Measurements from ENCODE around the gene IL1A.

Gene IL1A

DNA sequence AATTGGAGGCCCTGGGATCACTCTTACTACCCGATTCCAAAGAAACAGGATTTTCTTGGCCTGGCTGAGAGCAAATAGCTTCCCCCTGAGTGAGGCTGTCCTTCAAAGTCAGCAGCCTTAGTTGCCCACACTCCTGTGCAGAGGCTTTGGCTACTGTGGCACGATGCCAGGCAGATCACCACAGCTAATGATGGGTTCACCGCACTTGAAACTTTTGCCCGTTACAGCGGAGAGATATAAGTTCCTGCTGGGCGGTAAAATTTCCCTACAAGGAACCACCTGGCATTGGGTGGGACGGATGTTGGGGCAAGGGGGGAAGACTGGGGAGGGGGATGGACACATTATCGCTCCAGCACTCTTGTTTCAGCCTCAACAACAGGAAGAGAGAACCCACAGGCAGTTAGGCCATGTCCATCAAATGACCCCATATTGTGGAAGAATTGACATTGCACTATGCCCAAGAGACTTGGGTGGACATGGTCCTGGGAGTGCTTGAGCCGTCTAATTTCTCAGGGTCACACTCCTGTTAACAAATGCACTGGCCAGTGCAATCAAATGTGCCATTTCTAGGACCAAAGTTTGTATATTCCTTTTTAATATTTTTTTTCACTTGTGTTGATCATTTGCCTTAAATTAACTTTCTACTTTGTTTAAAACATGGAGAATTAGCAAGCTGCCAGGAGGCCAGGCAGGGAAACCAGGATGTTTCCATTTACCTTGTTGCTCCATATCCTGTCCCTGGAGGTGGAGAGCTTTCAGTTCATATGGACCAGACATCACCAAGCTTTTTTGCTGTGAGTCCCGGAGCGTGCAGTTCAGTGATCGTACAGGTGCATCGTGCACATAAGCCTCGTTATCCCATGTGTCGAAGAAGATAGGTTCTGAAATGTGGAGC is 47.9 kb upstream of the IL1A start:
- ATAC-seq (ENCODE audit: low read depth) (no peak), DNase-seq (ENCODE audit: low spot score) (no peak)
- Histone ChIP-seq H3K27me3 (ENCODE audit: insufficient read depth, poor library complexity, severe bottlenecking) (no peaks in the 10 kb centered on the region), H3K36me3 (ENCODE audit: low read depth) (peaks cover 64% of the 10 kb centered on the region), H3K4me3 (ENCODE audit: severe bottlenecking) (no peak overlapping the region), H3K4me1 (ENCODE audit: insufficient read depth, poor library complexity, severe bottlenecking) (peaks cover 34% of the 10 kb centered on the region), H3K27ac (ENCODE audit: poor library complexity, severe bottlenecking) (peak overlapping the region; percentile 83), H3K9me3 (ENCODE audit: severe bottlenecking) (no peaks in the 10 kb centered on the region)
- TF ChIP-seq CTCF (IDR thresholded peaks at IDR 0.05; ENCODE audit: poor library complexity, severe bottlenecking) = no peak

GRCh38 chr2:112831513-112831845 is 47.2 kb upstream of the IL1A start:
- peak overlapping the region; percentile 83 for H3K27ac ChIP-seq (ENCODE audit: poor library complexity, severe bottlenecking)
- H3K9me3 ChIP-seq (ENCODE audit: severe bottlenecking) = no peaks in the 10 kb centered on the region
- peaks cover 31% of the 10 kb centered on the region for H3K4me1 ChIP-seq (ENCODE audit: insufficient read depth, poor library complexity, severe bottlenecking)
- peaks cover 64% of the 10 kb centered on the region for H3K36me3 ChIP-seq (ENCODE audit: low read depth)
- H3K4me3 ChIP-seq (ENCODE audit: severe bottlenecking) = no peak overlapping the region
- ATAC-seq (ENCODE audit: low read depth) (no peak), DNase-seq (ENCODE audit: low spot score) (no peak)
- no peaks in the 10 kb centered on the region for H3K27me3 ChIP-seq (ENCODE audit: insufficient read depth, poor library complexity, severe bottlenecking)
- no peak for TF ChIP-seq CTCF (IDR thresholded peaks at IDR 0.05; ENCODE audit: poor library complexity, severe bottlenecking)

GRCh38 chr2:112830682-112831512 is 46.6 kb upstream of the IL1A start:
- Histone ChIP-seq H3K4me1 (ENCODE audit: insufficient read depth, poor library complexity, severe bottlenecking) (peaks cover 31% of the 10 kb centered on the region), H3K27ac (ENCODE audit: poor library complexity, severe bottlenecking) (peak overlapping the region; percentile 83), H3K27me3 (ENCODE audit: insufficient read depth, poor library complexity, severe bottlenecking) (no peaks in the 10 kb centered on the region), H3K4me3 (ENCODE audit: severe bottlenecking) (no peak overlapping the region), H3K9me3 (ENCODE audit: severe bottlenecking) (no peaks in the 10 kb centered on the region), H3K36me3 (ENCODE audit: low read depth) (peaks cover 64% of the 10 kb centered on the region)
- DNase-seq (ENCODE audit: low spot score) (no peak), ATAC-seq (ENCODE audit: low read depth) (no peak)
- TF ChIP-seq CTCF (IDR thresholded peaks at IDR 0.05; ENCODE audit: poor library complexity, severe bottlenecking) = no peak

GRCh38 chr2:112829961-112830681 is 45.8 kb upstream of the IL1A start:
- TF ChIP-seq CTCF (IDR thresholded peaks at IDR 0.05; ENCODE audit: poor library complexity, severe bottlenecking) = no peak
- no peaks in the 10 kb centered on the region for H3K27me3 ChIP-seq (ENCODE audit: insufficient read depth, poor library complexity, severe bottlenecking)
- ATAC-seq (ENCODE audit: low read depth) (peak; percentile 5; the same call in 2 of the 3 replicates), DNase-seq (ENCODE audit: low spot score) (no peak)
- H3K9me3 ChIP-seq (ENCODE audit: severe bottlenecking) = no peaks in the 10 kb centered on the region
- peaks cover 25% of the 10 kb centered on the region for H3K4me1 ChIP-seq (ENCODE audit: insufficient read depth, poor library complexity, severe bottlenecking)
- H3K4me3 ChIP-seq (ENCODE audit: severe bottlenecking) = no peak overlapping the region
- peaks cover 57% of the 10 kb centered on the region for H3K36me3 ChIP-seq (ENCODE audit: low read depth)
- peak overlapping the region; percentile 83 for H3K27ac ChIP-seq (ENCODE audit: poor library complexity, severe bottlenecking)

Data from RWPE2 (cell line).